Measurements from ENCODE around the gene IFNA1.

Gene IFNA1

GRCh38 chr9:21440139-21440538, at the start of gene IFNA1:
TSS of gene IFNA1 (plus strand) at chr9:21440439. CDS start at chr9:21440508, 69 bp downstream.
- Histone ChIP-seq H3K27me3 (ENCODE audit: low read depth, low read length) (no peaks in the 10 kb centered on the region), H3K27ac (ENCODE audit: low read length) (no peak within 1 kb of the TSS), H3K4me1 (ENCODE audit: control insufficient read depth in 1 of 2, insufficient read depth in 2 of 2, low read length in 2 of 2) (peaks cover 0 to 4% of the 10 kb centered on the region in 2 donors), H3K36me3 (ENCODE audit: control insufficient read depth in 1 of 2, insufficient read depth in 2 of 2, low read length in 2 of 2) (no peaks in the 10 kb centered on the region), H3K9me3 (ENCODE audit: control insufficient read depth in 1 of 2, low read length in 2 of 2) (peaks cover 0 to 2% of the 10 kb centered on the region in 2 donors), H3K4me3 (ENCODE audit: low read depth in 1 of 2, low read length in 2 of 2) (no peak within 1 kb of the TSS)

- Histone ChIP-seq H3K36me3 (ENCODE audit: control insufficient read depth in 1 of 2, insufficient read depth in 2 of 2, low read length in 2 of 2) (no peaks in the 10 kb centered on the region), H3K4me1 (ENCODE audit: control insufficient read depth in 1 of 2, insufficient read depth in 2 of 2, low read length in 2 of 2) (no peaks in the 10 kb centered on the region), H3K9me3 (ENCODE audit: control insufficient read depth in 1 of 2, low read length in 2 of 2) (no peaks in the 10 kb centered on the region), H3K4me3 (ENCODE audit: low read depth in 1 of 2, low read length in 2 of 2) (no peak overlapping the region), H3K27ac (ENCODE audit: low read length) (no peak overlapping the region), H3K27me3 (ENCODE audit: low read depth, low read length) (peaks cover 20% of the 10 kb centered on the region)
These were observed 48.0 kb upstream of the IFNA1 start for GRCh38 chr9:21392270-21392669.

GRCh38 chr9:21395778-21396717, 44.2 kb upstream of the IFNA1 start:
- Histone ChIP-seq H3K4me1 (ENCODE audit: control insufficient read depth in 1 of 2, insufficient read depth in 2 of 2, low read length in 2 of 2) (no peaks in the 10 kb centered on the region), H3K27ac (ENCODE audit: low read length) (no peak overlapping the region), H3K4me3 (ENCODE audit: low read depth in 1 of 2, low read length in 2 of 2) (peak overlapping the region; percentile 53 to 62), H3K27me3 (ENCODE audit: low read depth, low read length) (peaks cover 13% of the 10 kb centered on the region), H3K9me3 (ENCODE audit: control insufficient read depth in 1 of 2, low read length in 2 of 2) (no peaks in the 10 kb centered on the region), H3K36me3 (ENCODE audit: control insufficient read depth in 1 of 2, insufficient read depth in 2 of 2, low read length in 2 of 2) (no peaks in the 10 kb centered on the region)

- peaks cover 20% of the 10 kb centered on the region for H3K27me3 ChIP-seq (ENCODE audit: low read depth, low read length)
- no peaks in the 10 kb centered on the region for H3K36me3 ChIP-seq (ENCODE audit: control insufficient read depth in 1 of 2, insufficient read depth in 2 of 2, low read length in 2 of 2)
- no peak overlapping the region for H3K27ac ChIP-seq (ENCODE audit: low read length)
- no peak overlapping the region for H3K4me3 ChIP-seq (ENCODE audit: low read depth in 1 of 2, low read length in 2 of 2)
- no peaks in the 10 kb centered on the region for H3K9me3 ChIP-seq (ENCODE audit: control insufficient read depth in 1 of 2, low read length in 2 of 2)
- peaks cover 0 to 13% of the 10 kb centered on the region in 2 donors for H3K4me1 ChIP-seq (ENCODE audit: control insufficient read depth in 1 of 2, insufficient read depth in 2 of 2, low read length in 2 of 2)
These were observed 41.2 kb upstream of the IFNA1 start for GRCh38 chr9:21398955-21399489.

- Histone ChIP-seq H3K4me3 (ENCODE audit: low read depth in 1 of 2, low read length in 2 of 2) (no peak overlapping the region), H3K27ac (ENCODE audit: low read length) (no peak overlapping the region), H3K36me3 (ENCODE audit: control insufficient read depth in 1 of 2, insufficient read depth in 2 of 2, low read length in 2 of 2) (no peaks in the 10 kb centered on the region), H3K9me3 (ENCODE audit: control insufficient read depth in 1 of 2, low read length in 2 of 2) (no peaks in the 10 kb centered on the region), H3K4me1 (ENCODE audit: control insufficient read depth in 1 of 2, insufficient read depth in 2 of 2, low read length in 2 of 2) (peaks cover 0 to 13% of the 10 kb centered on the region in 2 donors), H3K27me3 (ENCODE audit: low read depth, low read length) (peaks cover 19% of the 10 kb centered on the region)
These were observed 40.3 kb upstream of the IFNA1 start for GRCh38 chr9:21399956-21400355.

GRCh38 chr9:21402386-21403251, 37.6 kb upstream of the IFNA1 start:
- Histone ChIP-seq H3K27ac (ENCODE audit: low read length) (no peak overlapping the region), H3K36me3 (ENCODE audit: control insufficient read depth in 1 of 2, insufficient read depth in 2 of 2, low read length in 2 of 2) (no peaks in the 10 kb centered on the region), H3K9me3 (ENCODE audit: control insufficient read depth in 1 of 2, low read length in 2 of 2) (no peaks in the 10 kb centered on the region), H3K4me3 (ENCODE audit: low read depth in 1 of 2, low read length in 2 of 2) (peak overlapping the region; percentile 33 to 67), H3K27me3 (ENCODE audit: low read depth, low read length) (peaks cover 6% of the 10 kb centered on the region), H3K4me1 (ENCODE audit: control insufficient read depth in 1 of 2, insufficient read depth in 2 of 2, low read length in 2 of 2) (peaks cover 0 to 13% of the 10 kb centered on the region in 2 donors)

GRCh38 chr9:21404146-21404545, 36.1 kb upstream of the IFNA1 start:
- Histone ChIP-seq H3K36me3 (ENCODE audit: control insufficient read depth in 1 of 2, insufficient read depth in 2 of 2, low read length in 2 of 2) (no peaks in the 10 kb centered on the region), H3K4me3 (ENCODE audit: low read depth in 1 of 2, low read length in 2 of 2) (no peak overlapping the region), H3K4me1 (ENCODE audit: control insufficient read depth in 1 of 2, insufficient read depth in 2 of 2, low read length in 2 of 2) (peaks cover 0 to 13% of the 10 kb centered on the region in 2 donors), H3K9me3 (ENCODE audit: control insufficient read depth in 1 of 2, low read length in 2 of 2) (no peaks in the 10 kb centered on the region), H3K27me3 (ENCODE audit: low read depth, low read length) (peaks cover 6% of the 10 kb centered on the region), H3K27ac (ENCODE audit: low read length) (no peak overlapping the region)

- Histone ChIP-seq H3K27me3 (ENCODE audit: low read depth, low read length) (no peaks in the 10 kb centered on the region), H3K36me3 (ENCODE audit: control insufficient read depth in 1 of 2, insufficient read depth in 2 of 2, low read length in 2 of 2) (no peaks in the 10 kb centered on the region), H3K9me3 (ENCODE audit: control insufficient read depth in 1 of 2, low read length in 2 of 2) (no peaks in the 10 kb centered on the region), H3K4me3 (ENCODE audit: low read depth in 1 of 2, low read length in 2 of 2) (no peak within 1 kb of the TSS), H3K4me1 (ENCODE audit: control insufficient read depth in 1 of 2, insufficient read depth in 2 of 2, low read length in 2 of 2) (no peaks in the 10 kb centered on the region), H3K27ac (ENCODE audit: low read length) (no peak within 1 kb of the TSS)
These were observed 31.4 kb upstream of the IFNA1 start, which contains the start of gene IFNA8 for GRCh38 chr9:21408817-21409216. TSS of gene IFNA8 (plus strand) at chr9:21409117. CDS start at chr9:21409177, 60 bp downstream.

GRCh38 chr9:21412107-21412506, 28.1 kb upstream of the IFNA1 start:
- Histone ChIP-seq H3K4me1 (ENCODE audit: control insufficient read depth in 1 of 2, insufficient read depth in 2 of 2, low read length in 2 of 2) (no peaks in the 10 kb centered on the region), H3K36me3 (ENCODE audit: control insufficient read depth in 1 of 2, insufficient read depth in 2 of 2, low read length in 2 of 2) (no peaks in the 10 kb centered on the region), H3K27ac (ENCODE audit: low read length) (no peak overlapping the region), H3K27me3 (ENCODE audit: low read depth, low read length) (no peaks in the 10 kb centered on the region), H3K4me3 (ENCODE audit: low read depth in 1 of 2, low read length in 2 of 2) (no peak overlapping the region), H3K9me3 (ENCODE audit: control insufficient read depth in 1 of 2, low read length in 2 of 2) (no peaks in the 10 kb centered on the region)

GRCh38 chr9:21413151-21413550, 27.1 kb upstream of the IFNA1 start:
- no peaks in the 10 kb centered on the region for H3K9me3 ChIP-seq (ENCODE audit: control insufficient read depth in 1 of 2, low read length in 2 of 2)
- no peaks in the 10 kb centered on the region for H3K27me3 ChIP-seq (ENCODE audit: low read depth, low read length)
- H3K4me1 ChIP-seq (ENCODE audit: control insufficient read depth in 1 of 2, insufficient read depth in 2 of 2, low read length in 2 of 2), result no peaks in the 10 kb centered on the region
- H3K27ac ChIP-seq (ENCODE audit: low read length), result no peak overlapping the region
- H3K4me3 ChIP-seq (ENCODE audit: low read depth in 1 of 2, low read length in 2 of 2), result no peak overlapping the region
- no peaks in the 10 kb centered on the region for H3K36me3 ChIP-seq (ENCODE audit: control insufficient read depth in 1 of 2, insufficient read depth in 2 of 2, low read length in 2 of 2)

- no peaks in the 10 kb centered on the region for H3K27me3 ChIP-seq (ENCODE audit: low read depth, low read length)
- no peaks in the 10 kb centered on the region for H3K4me1 ChIP-seq (ENCODE audit: control insufficient read depth in 1 of 2, insufficient read depth in 2 of 2, low read length in 2 of 2)
- no peaks in the 10 kb centered on the region for H3K36me3 ChIP-seq (ENCODE audit: control insufficient read depth in 1 of 2, insufficient read depth in 2 of 2, low read length in 2 of 2)
- H3K27ac ChIP-seq (ENCODE audit: low read length), result no peak overlapping the region
- no peak overlapping the region for H3K4me3 ChIP-seq (ENCODE audit: low read depth in 1 of 2, low read length in 2 of 2)
- H3K9me3 ChIP-seq (ENCODE audit: control insufficient read depth in 1 of 2, low read length in 2 of 2), result no peaks in the 10 kb centered on the region
These were observed 26.6 kb upstream of the IFNA1 start for GRCh38 chr9:21413624-21414023.
